NCI-H1048 (cell line): ENCODE results near the gene PRKCA.
"Not testable (repeated sequence)": the region's sequence is repeated elsewhere in the genome, so short reads cannot be mapped to it uniquely, and the experiment has no call there.

Experiments
- DNase-seq: peaks from one replicate; lab custom pipeline; 2025; lab: John Stamatoyannopoulos, UW

Gene PRKCA

GRCh38 chr17:66489576-66489975, 187.2 kb downstream of the PRKCA start:
- not testable (repeated sequence) for DNase-seq

GRCh38 chr17:66491213-66491612, 188.8 kb downstream of the PRKCA start:
- no peak for DNase-seq

- no peak for DNase-seq
These were observed 189.3 kb downstream of the PRKCA start for GRCh38 chr17:66491665-66492064.

GRCh38 chr17:66492080-66492479, 189.7 kb downstream of the PRKCA start:
- no peak for DNase-seq

GRCh38 chr17:66492561-66493005, 190.2 kb downstream of the PRKCA start:
- no peak for DNase-seq

- no peak for DNase-seq
These were observed 191.0 kb downstream of the PRKCA start for GRCh38 chr17:66493283-66494019.

- DNase-seq = no peak
These were observed 191.8 kb downstream of the PRKCA start for GRCh38 chr17:66494023-66494803.

GRCh38 chr17:66495035-66495434, 192.6 kb downstream of the PRKCA start:
- DNase-seq = no peak

GRCh38 chr17:66496306-66496705, 193.9 kb downstream of the PRKCA start:
- no peak for DNase-seq

- DNase-seq = no peak
These were observed 196.2 kb downstream of the PRKCA start for GRCh38 chr17:66498580-66498979.

- DNase-seq = no peak
These were observed 204.2 kb downstream of the PRKCA start for GRCh38 chr17:66506641-66507040.

GRCh38 chr17:66507103-66507923, 204.9 kb downstream of the PRKCA start:
- no peak for DNase-seq

GRCh38 chr17:66507982-66508760, 205.8 kb downstream of the PRKCA start:
- no peak for DNase-seq

- no peak for DNase-seq
These were observed 206.8 kb downstream of the PRKCA start for GRCh38 chr17:66508896-66509844.

- no peak for DNase-seq
These were observed 207.5 kb downstream of the PRKCA start for GRCh38 chr17:66509926-66510325.

- no peak for DNase-seq
These were observed 208.7 kb downstream of the PRKCA start for GRCh38 chr17:66511135-66511534.

- no peak for DNase-seq
These were observed 211.9 kb downstream of the PRKCA start for GRCh38 chr17:66514227-66514806.

GRCh38 chr17:66515974-66516373, 213.6 kb downstream of the PRKCA start:
- DNase-seq = no peak

- DNase-seq = no peak
These were observed 215.1 kb downstream of the PRKCA start for GRCh38 chr17:66517336-66518009.

GRCh38 chr17:66518108-66518507, 215.7 kb downstream of the PRKCA start:
- DNase-seq = no peak
